SU-DHL-6 (cell line): Measurements from ENCODE around the gene C1GALT1.
A peak's percentile ranks its signal among the peaks of the same experiment; 100 is the strongest.

Experiments used
- H2AFZ ChIP-seq: fragments of 200-600 bp; sonication (generic); 2 replicates; pipeline ENCODE4 v1.6.1; 2014; ENCODE audit warnings: low read depth, mild to moderate bottlenecking, moderate library complexity, mixed read lengths, antibody characterized with exemption, low read length; ENCODE audit not compliant: severe bottlenecking
- H3F3A ChIP-seq: fragments of 200-600 bp; shearing (Covaris generic); 2 replicates; pipeline ENCODE4 v1.6.0; 2016; ENCODE audit warnings: antibody characterized with exemption, mild to moderate bottlenecking; ENCODE audit not compliant: insufficient read depth
- H3K27ac ChIP-seq: fragments of 200-600 bp; sonication (generic); 2 replicates; pipeline ENCODE4 v1.5.1; 2016; ENCODE audit warnings: low read depth, mild to moderate bottlenecking, low read length, moderate library complexity, mixed read lengths
- H3K27me3 ChIP-seq: fragments of 200-600 bp; sonication (generic), shearing (Covaris generic); 2 replicates; pipeline ENCODE4 v1.6.0; 2014; ENCODE audit warnings: mild to moderate bottlenecking, low read length
- H3K36me3 ChIP-seq: fragments of 200-600 bp; sonication (generic); 2 replicates; pipeline ENCODE4 v1.6.1; 2014; ENCODE audit warnings: mild to moderate bottlenecking, low read length, mixed read lengths
- H3K4me2 ChIP-seq: fragments of 300-600, 200-600 bp; shearing (Covaris generic), sonication (generic); 2 replicates; pipeline ENCODE4 v1.6.0; 2014; ENCODE audit warnings: low read length, low read depth, mild to moderate bottlenecking; ENCODE audit not compliant: poor library complexity, severe bottlenecking
- H3K4me3 ChIP-seq: fragments of 200-600 bp; sonication (generic); 2 replicates; pipeline ENCODE4 v1.5.1; 2014; ENCODE audit warnings: antibody characterized with exemption, low read length, mild to moderate bottlenecking, mixed read lengths; ENCODE audit not compliant: insufficient read depth, poor library complexity, severe bottlenecking
- H3K79me2 ChIP-seq: fragments of 200-600 bp; sonication (generic); 2 replicates; pipeline ENCODE4 v1.6.1; 2014; ENCODE audit warnings: mild to moderate bottlenecking, low read length, moderate library complexity; ENCODE audit not compliant: insufficient read depth
- H3K9ac ChIP-seq: fragments of 200-600 bp; sonication (generic); 2 replicates; pipeline ENCODE4 v1.7.0; 2014; ENCODE audit warnings: mild to moderate bottlenecking, low read length
- H3K9me2 ChIP-seq: fragments of 200-600 bp; sonication (generic); replicated peaks from 2 replicates; pipeline ENCODE4 v1.6.1; 2014; ENCODE audit warnings: low read length; ENCODE audit not compliant: insufficient read depth
- H3K9me3 ChIP-seq: fragments of 200-600 bp; sonication (generic); 2 replicates; pipeline ENCODE4 v1.6.1; 2014; ENCODE audit warnings: low read length, mixed read lengths; ENCODE audit not compliant: insufficient read depth
- H4K20me1 ChIP-seq: fragments of 200-600 bp; sonication (generic); 2 replicates; pipeline ENCODE4 v1.6.1; 2014; ENCODE audit warnings: low read depth, mild to moderate bottlenecking, antibody characterized with exemption, low read length, moderate library complexity, mixed read lengths
- CTCF ChIP-seq: fragments of 200-600 bp; sonication (generic); IDR thresholded peaks from one replicate; pipeline ENCODE4 v1.5.1; 2017; ENCODE audit warnings: antibody characterized with exemption, mild to moderate bottlenecking, low read length, moderate library complexity; ENCODE audit not compliant: insufficient read depth, poor library complexity, severe bottlenecking
- EZH2phosphoT487 ChIP-seq: fragments of 200-600 bp; sonication (generic), shearing (Covaris generic); conservative IDR thresholded peaks from 2 replicates; pipeline ENCODE4 v1.6.1; 2018; ENCODE audit warnings: mild to moderate bottlenecking, antibody characterized with exemption, low read length, moderate library complexity, mixed read lengths

The C1GALT1 gene

GRCh38 chr7:7271094-7271874 is 88.9 kb downstream of the C1GALT1 start:
- Histone ChIP-seq H3K36me3 (no peaks in the 10 kb centered on the region), H3K4me2 (peak overlapping the region; percentile 41), H3K9me3 (no peaks in the 10 kb centered on the region), H3K4me3 (no peak overlapping the region), H2AFZ (peak overlapping the region; percentile 13), H3F3A (peaks cover 15% of the 10 kb centered on the region; the same call in 1 of the 2 replicates), H3K27ac (no peak overlapping the region), H3K79me2 (no peaks in the 10 kb centered on the region), H4K20me1 (no peaks in the 10 kb centered on the region), H3K27me3 (no peaks in the 10 kb centered on the region), H3K9me2 (no peaks in the 10 kb centered on the region), H3K9ac (no peak overlapping the region)
- TF ChIP-seq CTCF, result no peak
- TF ChIP-seq EZH2phosphoT487, result no peak

GRCh38 chr7:7272294-7272693 is 90.0 kb downstream of the C1GALT1 start:
- Histone ChIP-seq H3K4me3 (no peak overlapping the region), H3K4me2 (peak overlapping the region; percentile 41), H3F3A (peaks cover 15% of the 10 kb centered on the region; the same call in 1 of the 2 replicates), H3K27me3 (no peaks in the 10 kb centered on the region), H3K27ac (no peak overlapping the region), H3K9me2 (no peaks in the 10 kb centered on the region), H3K36me3 (no peaks in the 10 kb centered on the region), H4K20me1 (no peaks in the 10 kb centered on the region), H3K79me2 (no peaks in the 10 kb centered on the region), H3K9ac (no peak overlapping the region), H2AFZ (no peak overlapping the region), H3K9me3 (no peaks in the 10 kb centered on the region)
- no peak for TF ChIP-seq EZH2phosphoT487
- no peak for TF ChIP-seq CTCF

GRCh38 chr7:7274782-7275181 is 92.4 kb downstream of the C1GALT1 start:
- Histone ChIP-seq H3K27me3 (no peaks in the 10 kb centered on the region), H3K4me2 (peak overlapping the region; percentile 0), H3K27ac (no peak overlapping the region), H3K9ac (no peak overlapping the region), H3K4me3 (no peak overlapping the region), H3F3A (peaks cover 15% of the 10 kb centered on the region; the same call in 1 of the 2 replicates), H3K9me3 (no peaks in the 10 kb centered on the region), H4K20me1 (no peaks in the 10 kb centered on the region), H3K36me3 (no peaks in the 10 kb centered on the region), H3K79me2 (no peaks in the 10 kb centered on the region), H3K9me2 (no peaks in the 10 kb centered on the region), H2AFZ (peak overlapping the region; percentile 3)
- TF ChIP-seq CTCF, result no peak
- no peak for TF ChIP-seq EZH2phosphoT487
